Ectodermal cell (in vitro differentiated cells): ENCODE data around the gene LRBA.
"Not testable (repeated sequence)": the region's sequence is repeated elsewhere in the genome, so short reads cannot be mapped to it uniquely, and the experiment has no call there.

Experiments used
- H3K27ac ChIP-seq: 2 replicates; pipeline ENCODE4 v1.7.0; 2013; ENCODE audit warnings: mild to moderate bottlenecking, low read depth, low read length; ENCODE audit not compliant: insufficient read depth, poor library complexity, severe bottlenecking
- H3K27me3 ChIP-seq: 2 replicates; pipeline ENCODE4 v1.7.0; 2013; ENCODE audit warnings: mild to moderate bottlenecking, low read length; ENCODE audit not compliant: insufficient read depth, control insufficient read depth, poor library complexity, severe bottlenecking
- H3K36me3 ChIP-seq: one replicate; pipeline ENCODE4 v1.7.0; 2013; ENCODE audit warnings: low read length; ENCODE audit not compliant: control insufficient read depth, insufficient read depth
- H3K4me1 ChIP-seq: one replicate; pipeline ENCODE4 v1.7.0; 2013; ENCODE audit warnings: low read length; ENCODE audit not compliant: control insufficient read depth, insufficient read depth
- H3K4me3 ChIP-seq: 2 replicates; pipeline ENCODE4 v1.7.0; 2013; ENCODE audit warnings: low read depth, low read length, control low read depth; ENCODE audit not compliant: insufficient read depth
- H3K9me3 ChIP-seq: 2 replicates; pipeline ENCODE4 v1.7.0; 2013; ENCODE audit warnings: mild to moderate bottlenecking, low read length, moderate library complexity; ENCODE audit not compliant: control insufficient read depth
- WGBS, 2 experiments: methylation state at CpG; one replicate each; pipeline ENCODE4 v1.1.7; 2013; ENCODE audit warnings: missing lambda C conversion rate in 2 of 2; 5-methylcytosine and 5-hydroxymethylcytosine counted together

Gene LRBA

GRCh38 chr4:150546286-150546685 is 468.8 kb downstream of the LRBA start:
- no peaks in the 10 kb centered on the region for H3K36me3 ChIP-seq
- no peak overlapping the region for H3K4me3 ChIP-seq
- H3K27ac ChIP-seq, result peak overlapping the region; percentile 57
- WGBS, 2 experiments, result 63 to 74% methylated on average over 2 of the region's 2 CpGs
- H3K4me1 ChIP-seq, result no peaks in the 10 kb centered on the region
- H3K9me3 ChIP-seq, result no peaks in the 10 kb centered on the region
- no peaks in the 10 kb centered on the region for H3K27me3 ChIP-seq

- 83 to 90% methylated on average over 1 of the region's 1 CpG for WGBS, 2 experiments
These were observed 472.0 kb downstream of the LRBA start for GRCh38 chr4:150543042-150543441.

GRCh38 chr4:150541681-150542080 is 473.4 kb downstream of the LRBA start:
- Histone ChIP-seq H3K4me1 (peaks cover 7% of the 10 kb centered on the region), H3K4me3 (no peak overlapping the region), H3K36me3 (no peaks in the 10 kb centered on the region), H3K27ac (no peak overlapping the region), H3K9me3 (no peaks in the 10 kb centered on the region), H3K27me3 (no peaks in the 10 kb centered on the region)
- 90 to 95% methylated on average over 1 to 3 of the region's 3 CpGs for WGBS, 2 experiments

More at GRCh38 chr4:150543042-150543441, 472.0 kb downstream of the LRBA start:
- Histone ChIP-seq H3K4me3 (no peak overlapping the region), H3K27ac (no peak overlapping the region), H3K36me3 (no peaks in the 10 kb centered on the region), H3K27me3 (no peaks in the 10 kb centered on the region), H3K9me3 (no peaks in the 10 kb centered on the region), H3K4me1 (peaks cover 7% of the 10 kb centered on the region)

GRCh38 chr4:150540959-150541360 is 474.1 kb downstream of the LRBA start:
- peaks cover 7% of the 10 kb centered on the region for H3K4me1 ChIP-seq
- H3K36me3 ChIP-seq, result no peaks in the 10 kb centered on the region
- no peaks in the 10 kb centered on the region for H3K9me3 ChIP-seq
- H3K27me3 ChIP-seq, result no peaks in the 10 kb centered on the region
- WGBS, 2 experiments, result 27 to 33% methylated on average over 3 of the region's 3 CpGs
- H3K27ac ChIP-seq, result no peak overlapping the region
- H3K4me3 ChIP-seq, result no peak overlapping the region

- Histone ChIP-seq H3K27ac (no peak overlapping the region), H3K36me3 (no peaks in the 10 kb centered on the region), H3K27me3 (no peaks in the 10 kb centered on the region), H3K4me3 (no peak overlapping the region), H3K9me3 (no peaks in the 10 kb centered on the region), H3K4me1 (peaks cover 7% of the 10 kb centered on the region)
These were observed 474.5 kb downstream of the LRBA start for GRCh38 chr4:150540536-150540935.

- H3K36me3 ChIP-seq, H3K27ac ChIP-seq, H3K9me3 ChIP-seq, H3K27me3 ChIP-seq, H3K4me3 ChIP-seq, H3K4me1 ChIP-seq: not testable (repeated sequence)
- WGBS, 2 experiments, result 90 to 96% methylated on average over 3 of the region's 3 CpGs
These were observed 477.2 kb downstream of the LRBA start for GRCh38 chr4:150537911-150538310.

- H3K4me3 ChIP-seq, result no peak overlapping the region
These were observed 480.3 kb downstream of the LRBA start for GRCh38 chr4:150534818-150535217.

GRCh38 chr4:150533673-150534072 is 481.4 kb downstream of the LRBA start:
- no peak overlapping the region for H3K27ac ChIP-seq
- 66 to 76% methylated on average over 2 to 3 of the region's 3 CpGs for WGBS, 2 experiments

More at GRCh38 chr4:150534818-150535217, 480.3 kb downstream of the LRBA start:
- no peaks in the 10 kb centered on the region for H3K9me3 ChIP-seq
- H3K36me3 ChIP-seq, result no peaks in the 10 kb centered on the region
- no peak overlapping the region for H3K27ac ChIP-seq
- H3K27me3 ChIP-seq, result no peaks in the 10 kb centered on the region
- no peaks in the 10 kb centered on the region for H3K4me1 ChIP-seq

GRCh38 chr4:150525321-150525868 is 489.7 kb downstream of the LRBA start:
- no peak overlapping the region for H3K27ac ChIP-seq
- H3K36me3 ChIP-seq, result no peaks in the 10 kb centered on the region
- no peak overlapping the region for H3K4me3 ChIP-seq
- H3K4me1 ChIP-seq, result no peaks in the 10 kb centered on the region
- 93 to 94% methylated on average over 1 of the region's 3 CpGs for WGBS, 2 experiments
- no peaks in the 10 kb centered on the region for H3K9me3 ChIP-seq
- no peaks in the 10 kb centered on the region for H3K27me3 ChIP-seq

More at GRCh38 chr4:150533673-150534072, 481.4 kb downstream of the LRBA start:
- Histone ChIP-seq H3K4me1 (no peaks in the 10 kb centered on the region), H3K4me3 (no peak overlapping the region), H3K27me3 (no peaks in the 10 kb centered on the region), H3K9me3 (no peaks in the 10 kb centered on the region), H3K36me3 (no peaks in the 10 kb centered on the region)

- H3K27me3 ChIP-seq, result no peaks in the 10 kb centered on the region
- H3K27ac ChIP-seq, result no peak overlapping the region
These were observed 496.5 kb downstream of the LRBA start for GRCh38 chr4:150518559-150518958.

GRCh38 chr4:150515135-150515534 is 499.9 kb downstream of the LRBA start:
- no peak overlapping the region for H3K4me3 ChIP-seq
- H3K27ac ChIP-seq, result no peak overlapping the region
- H3K36me3 ChIP-seq, result no peaks in the 10 kb centered on the region
- no peaks in the 10 kb centered on the region for H3K4me1 ChIP-seq
- no peaks in the 10 kb centered on the region for H3K27me3 ChIP-seq
- 80% methylated on average over 1 of the region's 1 CpG; no CpG with 5 or more reads in 1 of the 2 experiments for WGBS, 2 experiments
- H3K9me3 ChIP-seq, result no peaks in the 10 kb centered on the region

More at GRCh38 chr4:150518559-150518958, 496.5 kb downstream of the LRBA start:
- Histone ChIP-seq H3K4me3 (no peak overlapping the region), H3K9me3 (no peaks in the 10 kb centered on the region), H3K36me3 (no peaks in the 10 kb centered on the region), H3K4me1 (no peaks in the 10 kb centered on the region)
- 68 to 79% methylated on average over 2 to 3 of the region's 3 CpGs for WGBS, 2 experiments
